Right lobe of liver (tissue), 4 donors: ENCODE measurements around the gene KRTCAP2.

Experiments
- CTCF ChIP-seq, 4 donors: fragments of 200-600 bp in 3 of 4; fragments of 450-650 bp in 1 of 4; IDR thresholded peaks; one replicate each; pipeline versions ENCODE4 v1.5.1 to v1.8.0; 2016 to 2022; ENCODE audit warnings: antibody characterized with exemption in 4 of 4, mild to moderate bottlenecking in 2 of 4
- POLR2A ChIP-seq: fragments of 450-650 bp; IDR thresholded peaks from one replicate; pipeline ENCODE4 v1.6.1; 2017; ENCODE audit warnings: antibody characterized with exemption, mild to moderate bottlenecking
- donor health status: DM: no; HTN: no; CAD: no.
- donor health status: DM: no; HTN: no; CAD: no.
- donor health status: DM: no; HTN: yes; CAD: no.

DNA sequence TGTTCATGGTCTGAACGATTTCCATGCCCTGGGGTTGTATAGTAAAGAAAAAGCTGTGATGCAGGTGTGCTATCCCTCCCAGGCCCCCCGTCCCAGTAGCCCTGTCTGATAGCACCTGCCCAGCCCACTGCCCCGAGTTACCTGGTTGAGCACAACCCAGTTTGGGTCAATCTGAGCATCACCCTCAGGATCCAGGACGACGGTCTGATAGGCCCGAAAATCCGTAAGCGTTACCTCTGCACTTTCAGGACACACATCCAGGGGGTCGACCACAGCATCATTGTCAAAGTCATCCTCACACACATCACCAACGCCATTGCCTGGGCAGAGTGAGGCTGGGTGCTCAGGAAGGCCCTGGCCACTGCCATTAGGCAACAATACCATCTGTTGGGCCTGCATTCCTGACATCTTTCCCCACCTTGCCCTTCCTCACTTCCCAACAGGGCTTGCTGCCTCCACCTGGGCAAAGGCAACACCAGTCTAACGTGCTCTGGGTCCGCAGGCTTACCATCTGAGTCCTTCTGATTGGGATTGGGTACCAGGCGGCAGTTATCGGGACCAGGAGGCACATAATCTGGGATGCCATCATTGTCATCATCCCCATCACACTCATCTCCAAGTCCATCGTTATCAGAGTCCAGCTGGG is 24.9 kb upstream of the KRTCAP2 start:
- TF ChIP-seq CTCF (IDR thresholded peaks at IDR 0.05) (no peak), POLR2A (no peak)
